SK-N-SH (cell line): ENCODE measurements around the gene IL22. TPM values are rescaled to one million over a fixed set of nuclear protein-coding genes. Genes with fewer than 3 reads are reported as not detected.

Experiments
- CTCF ChIA-PET: fragments of 300-600, 350-600 bp; formaldehyde crosslinking; extraction: SDS; loops from one replicate; lab custom pipeline; 2021; lab: Yijun Ruan, JAX
- POLR2A ChIA-PET: fragments of 350-600 bp; sonication (Branson Sonifier 250); formaldehyde crosslinking; extraction: SDS; loops from one replicate; lab custom pipeline; 2020; ENCODE audit warnings: antibody characterized with exemption, inconsistent platforms; lab: Yijun Ruan, JAX
- DNase-seq: peaks from one replicate; pipeline ENCODE4 v3.0.0; 2012
- H2AFZ ChIP-seq: fragments of 200-600 bp; sonication (generic); 2 replicates; pipeline ENCODE4 v1.8.1; 2016; ENCODE audit warnings: antibody characterized with exemption, mild to moderate bottlenecking, low read depth
- H3F3A ChIP-seq: fragments of 200-600 bp; sonication (generic); replicated peaks from 2 replicates; pipeline ENCODE3; 2016; ENCODE audit warnings: antibody characterized with exemption, mild to moderate bottlenecking; ENCODE audit not compliant: insufficient read depth
- H3K27ac ChIP-seq, 2 experiments: fragments of 200-500 bp in 1 of 2; fragments of 200-600 bp in 1 of 2; sonication (Bioruptor generic) in 1 of 2; sonication (generic), shearing (Covaris generic) in 1 of 2; 2 replicates each; pipeline versions ENCODE4 v1.5.1 to v1.6.1; 2014 to 2016; ENCODE audit warnings: low read depth in 2 of 2, inconsistent platforms in 1 of 2, low read length in 1 of 2, mild to moderate bottlenecking in 1 of 2, mixed read lengths in 1 of 2
- H3K27me3 ChIP-seq: fragments of 200-600 bp; sonication (generic), shearing (Covaris generic); 2 replicates; pipeline ENCODE4 v1.6.1; 2016; ENCODE audit warnings: mixed run types; ENCODE audit not compliant: insufficient read depth
- H3K36me3 ChIP-seq, 2 experiments: fragments of 200-500 bp in 1 of 2; fragments of 200-600 bp in 1 of 2; sonication (Bioruptor generic) in 1 of 2; sonication (generic) in 1 of 2; replicated peaks in 1 of 2; 2 replicates each; pipeline versions ENCODE3 to v1.5.1; 2014 to 2016; ENCODE audit warnings: low read length in 1 of 2, mild to moderate bottlenecking in 1 of 2; ENCODE audit not compliant: insufficient read depth in 2 of 2, control insufficient read depth in 1 of 2
- H3K4me1 ChIP-seq, 2 experiments: fragments of 200-500 bp in 1 of 2; fragments of 200-600 bp in 1 of 2; sonication (Bioruptor generic) in 1 of 2; sonication (generic), shearing (Covaris generic) in 1 of 2; 2 replicates each; pipeline versions ENCODE4 v1.5.1 to v1.6.1; 2014 to 2016; ENCODE audit warnings: low read depth in 1 of 2, low read length in 1 of 2, mixed run types in 1 of 2; ENCODE audit not compliant: insufficient read depth in 2 of 2, control insufficient read depth in 1 of 2
- H3K4me2 ChIP-seq: fragments of 200-600 bp; sonication (generic), shearing (Covaris generic); 2 replicates; pipeline ENCODE4 v1.6.1; 2017; ENCODE audit warnings: mixed run types
- H3K4me3 ChIP-seq, 2 experiments: fragments of 200-500 bp in 1 of 2; fragments of 200-600 bp in 1 of 2; sonication (Bioruptor generic) in 1 of 2; sonication (generic), shearing (Covaris generic) in 1 of 2; 2 replicates each; pipeline versions ENCODE4 v1.5.1 to v1.8.1; 2014 to 2016; ENCODE audit warnings: low read depth in 2 of 2, inconsistent platforms in 1 of 2, low read length in 1 of 2, mild to moderate bottlenecking in 1 of 2, mixed read lengths in 1 of 2, moderate library complexity in 1 of 2
- H3K79me2 ChIP-seq: fragments of 200-600 bp; sonication (generic); 2 replicates; pipeline ENCODE4 v1.8.1; 2017; ENCODE audit warnings: mild to moderate bottlenecking; ENCODE audit not compliant: insufficient read depth
- H3K9ac ChIP-seq: fragments of 200-600 bp; sonication (generic); 2 replicates; pipeline ENCODE4 v1.6.1; 2017; ENCODE audit warnings: mixed run types
- H3K9me2 ChIP-seq: fragments of 200-600 bp; sonication (generic); 2 replicates; pipeline ENCODE4 v1.6.1; 2017; ENCODE audit warnings: mixed run types
- H3K9me3 ChIP-seq: fragments of 200-600 bp; sonication (generic); 2 replicates; pipeline ENCODE4 v1.6.1; 2017; ENCODE audit warnings: mixed run types, mild to moderate bottlenecking, moderate library complexity
- H4K20me1 ChIP-seq: fragments of 200-600 bp; sonication (generic); 2 replicates; pipeline ENCODE4 v1.6.1; 2017; ENCODE audit warnings: mild to moderate bottlenecking, mixed run types; ENCODE audit not compliant: insufficient read depth
- CTCF ChIP-seq: fragments of 200-600 bp; sonication (generic); IDR thresholded peaks from 2 replicates; pipeline ENCODE4 v1.6.1; 2017; ENCODE audit warnings: antibody characterized with exemption, mild to moderate bottlenecking, moderate library complexity
- ELF1 ChIP-seq: IDR thresholded peaks from 2 replicates; pipeline ENCODE4 v1.4.0; 2012
- EP300 ChIP-seq, 2 experiments: IDR thresholded peaks; 2 replicates each; pipeline versions ENCODE4 v1.4.0 to v1.6.1; 2012; ENCODE audit warnings: borderline replicate concordance in 1 of 2, low read depth in 1 of 2, low read length in 1 of 2
- EZH2phosphoT487 ChIP-seq: fragments of 200-600 bp; sonication (generic); IDR thresholded peaks from 2 replicates; pipeline ENCODE4 v1.6.1; 2017; ENCODE audit warnings: low read depth, mixed run types, mild to moderate bottlenecking, antibody characterized with exemption, moderate library complexity, borderline replicate concordance
- GATA2 ChIP-seq: sonication (generic); formaldehyde crosslinking; IDR thresholded peaks from 2 replicates; pipeline ENCODE4 v1.5.0; 2020; ENCODE audit warnings: mild to moderate bottlenecking, missing genetic modification reagents
- IRF3 ChIP-seq: fragments of 150-350 bp; IDR thresholded peaks from 2 replicates; pipeline ENCODE4 v1.6.1; 2016; ENCODE audit warnings: mild to moderate bottlenecking, low read depth, low read length
- JUND ChIP-seq: IDR thresholded peaks from 2 replicates; pipeline ENCODE4 v1.4.0; 2012
- MAX ChIP-seq: IDR thresholded peaks from 2 replicates; pipeline ENCODE4 v1.4.0; 2012; ENCODE audit warnings: low read depth
- NFIC ChIP-seq: IDR thresholded peaks from 2 replicates; pipeline ENCODE4 v1.4.0; 2012; ENCODE audit warnings: borderline replicate concordance
- PBX3 ChIP-seq: IDR thresholded peaks from 2 replicates; pipeline ENCODE4; 2012
- RFX5 ChIP-seq: IDR thresholded peaks from 2 replicates; pipeline ENCODE4 v1.6.1; 2012; ENCODE audit warnings: mild to moderate bottlenecking, improper control_type of control experiment, low read length
- RXRA ChIP-seq: IDR thresholded peaks from 2 replicates; pipeline ENCODE4 v1.4.0; 2012; ENCODE audit warnings: low read depth, mild to moderate bottlenecking, borderline replicate concordance
- SIN3A ChIP-seq: IDR thresholded peaks from 2 replicates; pipeline ENCODE4 v1.6.1; 2012; ENCODE audit warnings: low read depth, mild to moderate bottlenecking, low read length, moderate library complexity, borderline replicate concordance
- TCF12 ChIP-seq: IDR thresholded peaks from 2 replicates; pipeline ENCODE4 v1.4.0; 2012
- USF1 ChIP-seq: IDR thresholded peaks from 2 replicates; pipeline ENCODE4 v1.4.0; 2012; ENCODE audit warnings: low read depth, borderline replicate concordance
- ZBTB33 ChIP-seq: IDR thresholded peaks from 2 replicates; pipeline ENCODE4 v1.4.0; 2012; ENCODE audit warnings: low read depth, borderline replicate concordance
- WGBS: methylation state at CpG from one replicate; pipeline ENCODE4 v1.1.6; 2017; ENCODE audit warnings: low lambda C conversion rate; 5-methylcytosine and 5-hydroxymethylcytosine counted together
- polyA plus RNA-seq, 3 experiments: library from polyadenylated mRNA; depleted of rRNA; stranded (reverse); fragments of >200 nt; gene quantifications; 2 replicates each; pipeline ENCODE4 v1.2.3, GENCODE V29; 2012

Gene IL22
- polyA plus RNA-seq, 1 of the 3 experiments (the other 2 are of a cell fraction), result not detected

GRCh38 chr12:68272732-68273131 is 19.3 kb upstream of the IL22 start (continued):
- TF ChIP-seq CTCF (no peak), USF1 (no peak), ELF1 (no peak), RFX5 (no peak)

GRCh38 chr12:68271346-68271745 is 17.9 kb upstream of the IL22 start:
- Histone ChIP-seq H3K9me3 (no peaks in the 10 kb centered on the region), H3F3A (no peaks in the 10 kb centered on the region), H3K79me2 (no peaks in the 10 kb centered on the region), H3K27me3 (no peaks in the 10 kb centered on the region), H3K9me2 (no peaks in the 10 kb centered on the region), H3K4me3 (no peak overlapping the region), H3K9ac (no peak overlapping the region), H3K27ac (no peak overlapping the region), H3K4me1 (no peaks in the 10 kb centered on the region), H4K20me1 (no peaks in the 10 kb centered on the region), H3K4me2 (no peak overlapping the region), H3K36me3 (no peaks in the 10 kb centered on the region), H2AFZ (no peak overlapping the region)
- 62% methylated on average over 8 of the region's 8 CpGs for WGBS
- ChIA-PET POLR2A (no interaction called here), CTCF (interaction anchor here (1.4 to 1.5 kb wide), 2 partner anchors 9 to 48 kb away, joined by 3 to 4 read pairs; no protein-coding TSS in a partner anchor)
- no peak for TF ChIP-seq JUND
- TF ChIP-seq TCF12, result no peak
- no peak for TF ChIP-seq IRF3
- no peak for TF ChIP-seq USF1
- TF ChIP-seq PBX3, result no peak
- no peak for TF ChIP-seq MAX
- no peak for DNase-seq

GRCh38 chr12:68270358-68270757 is 17.0 kb upstream of the IL22 start:
- ChIA-PET POLR2A (no interaction called here), CTCF (no interaction called here)
- H3K27ac ChIP-seq, result no peak overlapping the region
- no peaks in the 10 kb centered on the region for H3K9me3 ChIP-seq
- H3K79me2 ChIP-seq, result no peaks in the 10 kb centered on the region
- no peaks in the 10 kb centered on the region for H3K27me3 ChIP-seq
- no peaks in the 10 kb centered on the region for H4K20me1 ChIP-seq
- no peak overlapping the region for H3K4me2 ChIP-seq
- WGBS, result 73% methylated on average over 3 of the region's 3 CpGs
- H3K36me3 ChIP-seq, result no peaks in the 10 kb centered on the region
- peaks cover 7% of the 10 kb centered on the region for H3F3A ChIP-seq
- H3K9ac ChIP-seq, result no peak overlapping the region
- no peak for DNase-seq
- H2AFZ ChIP-seq, result no peak overlapping the region
- H3K4me3 ChIP-seq, result no peak overlapping the region
- H3K9me2 ChIP-seq, result no peaks in the 10 kb centered on the region
- H3K4me1 ChIP-seq, result peaks cover 0 to 8% of the 10 kb centered on the region in 2 experiments; a peak in 1 of 4 replicates
- no peak for TF ChIP-seq SIN3A
- no peak for TF ChIP-seq IRF3
- no peak for TF ChIP-seq JUND
- no peak for TF ChIP-seq GATA2 (CRISPR knock-in tag)
- TF ChIP-seq EP300 (IDR thresholded peaks at IDR 0.05; ENCODE audit: borderline replicate concordance in 1 of 2, low read depth in 1 of 2, low read length in 1 of 2), result no peak
- no peak for TF ChIP-seq RXRA
- no peak for TF ChIP-seq ZBTB33
- no peak for TF ChIP-seq NFIC
- no peak for TF ChIP-seq EZH2phosphoT487
